Measurements from ENCODE around the gene ACBD3.
A peak's percentile ranks its signal among the peaks of the same experiment; 100 is the strongest.
"Not testable (repeated sequence)": the region's sequence is repeated elsewhere in the genome, so short reads cannot be mapped to it uniquely, and the experiment has no call there.

The ACBD3 gene

GRCh38 chr1:226186124-226187018 is at the start of gene ACBD3:
TSS of gene ACBD3 (minus strand) at chr1:226186741. CDS start at chr1:226186675, 66 bp downstream.
- DNase-seq (ENCODE audit: low spot score), result peak; percentile 93

GRCh38 chr1:226233806-226234205 is 47.3 kb upstream of the ACBD3 start:
- DNase-seq (ENCODE audit: low spot score), result no peak

- no peak for DNase-seq (ENCODE audit: low spot score)
Measured at GRCh38 chr1:226233293-226233692, 46.8 kb upstream of the ACBD3 start.

- DNase-seq (ENCODE audit: low spot score), result no peak
Measured at GRCh38 chr1:226226601-226227000, 40.1 kb upstream of the ACBD3 start.

- DNase-seq (ENCODE audit: low spot score), result no peak
Measured at GRCh38 chr1:226223786-226224244, 37.3 kb upstream of the ACBD3 start.

- no peak for DNase-seq (ENCODE audit: low spot score)
Measured at GRCh38 chr1:226223157-226223785, 36.7 kb upstream of the ACBD3 start, which contains the start of gene MIXL1. TSS of gene MIXL1 (plus strand) at chr1:226223664. CDS start at chr1:226223682, 18 bp downstream.

GRCh38 chr1:226222686-226223085 is 36.1 kb upstream of the ACBD3 start:
- no peak for DNase-seq (ENCODE audit: low spot score)

GRCh38 chr1:226220473-226221189 is 34.1 kb upstream of the ACBD3 start:
- no peak for DNase-seq (ENCODE audit: low spot score)

GRCh38 chr1:226217273-226217672 is 30.7 kb upstream of the ACBD3 start:
- DNase-seq (ENCODE audit: low spot score), result no peak

GRCh38 chr1:226216056-226216455 is 29.5 kb upstream of the ACBD3 start:
- no peak for DNase-seq (ENCODE audit: low spot score)

- DNase-seq (ENCODE audit: low spot score), result no peak
Measured at GRCh38 chr1:226215239-226215638, 28.7 kb upstream of the ACBD3 start.

GRCh38 chr1:226212545-226212944 is 26.0 kb upstream of the ACBD3 start:
- DNase-seq (ENCODE audit: low spot score), result no peak

- DNase-seq (ENCODE audit: low spot score), result no peak
Measured at GRCh38 chr1:226211181-226211821, 24.8 kb upstream of the ACBD3 start.

- no peak for DNase-seq (ENCODE audit: low spot score)
Measured at GRCh38 chr1:226210571-226211176, 24.1 kb upstream of the ACBD3 start.

GRCh38 chr1:226209307-226210059 is 22.9 kb upstream of the ACBD3 start:
- no peak for DNase-seq (ENCODE audit: low spot score)

GRCh38 chr1:226207048-226207447 is 20.5 kb upstream of the ACBD3 start:
- DNase-seq (ENCODE audit: low spot score), result no peak

- no peak for DNase-seq (ENCODE audit: low spot score)
Measured at GRCh38 chr1:226204198-226204597, 17.7 kb upstream of the ACBD3 start.

GRCh38 chr1:226203655-226204054 is 17.1 kb upstream of the ACBD3 start:
- DNase-seq (ENCODE audit: low spot score), result no peak

- no peak for DNase-seq (ENCODE audit: low spot score)
Measured at GRCh38 chr1:226203240-226203639, 16.7 kb upstream of the ACBD3 start.

GRCh38 chr1:226202666-226203065 is 16.1 kb upstream of the ACBD3 start:
- not testable (repeated sequence) for DNase-seq (ENCODE audit: low spot score)

GRCh38 chr1:226202246-226202645 is 15.7 kb upstream of the ACBD3 start:
- DNase-seq (ENCODE audit: low spot score), result no peak
